ENCODE data around the gene RNF41.

Gene RNF41

DNA sequence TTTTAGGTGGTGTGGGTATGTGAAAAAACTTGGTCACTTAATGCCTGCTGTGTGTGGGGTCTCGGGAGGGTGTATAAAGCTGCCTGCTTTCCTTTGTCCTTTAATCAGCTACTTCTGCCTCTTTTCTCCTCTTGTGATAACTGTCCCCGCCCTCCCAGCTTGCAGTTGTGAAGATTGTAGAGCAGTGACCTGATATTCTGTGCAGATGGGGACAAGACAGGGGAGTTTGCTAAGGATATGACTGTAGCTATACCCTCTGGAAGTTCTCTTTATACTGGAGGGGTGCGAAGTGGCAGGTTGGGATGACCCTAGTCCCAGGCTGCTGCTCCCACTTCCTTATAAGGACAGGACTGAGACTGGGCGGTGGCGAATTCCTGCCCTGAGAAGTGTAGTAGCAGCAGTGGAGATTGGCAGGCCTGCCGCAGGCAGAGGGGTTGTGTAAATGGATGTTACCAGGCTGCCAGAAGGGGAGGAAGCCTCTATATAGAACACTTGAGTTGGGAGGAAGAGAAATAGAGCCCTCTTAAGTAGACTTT lies 62.7 kb downstream of the RNF41 start:
- peak overlapping the region; percentile 94 for H3K27ac ChIP-seq
- TF ChIP-seq, protein P1, sequence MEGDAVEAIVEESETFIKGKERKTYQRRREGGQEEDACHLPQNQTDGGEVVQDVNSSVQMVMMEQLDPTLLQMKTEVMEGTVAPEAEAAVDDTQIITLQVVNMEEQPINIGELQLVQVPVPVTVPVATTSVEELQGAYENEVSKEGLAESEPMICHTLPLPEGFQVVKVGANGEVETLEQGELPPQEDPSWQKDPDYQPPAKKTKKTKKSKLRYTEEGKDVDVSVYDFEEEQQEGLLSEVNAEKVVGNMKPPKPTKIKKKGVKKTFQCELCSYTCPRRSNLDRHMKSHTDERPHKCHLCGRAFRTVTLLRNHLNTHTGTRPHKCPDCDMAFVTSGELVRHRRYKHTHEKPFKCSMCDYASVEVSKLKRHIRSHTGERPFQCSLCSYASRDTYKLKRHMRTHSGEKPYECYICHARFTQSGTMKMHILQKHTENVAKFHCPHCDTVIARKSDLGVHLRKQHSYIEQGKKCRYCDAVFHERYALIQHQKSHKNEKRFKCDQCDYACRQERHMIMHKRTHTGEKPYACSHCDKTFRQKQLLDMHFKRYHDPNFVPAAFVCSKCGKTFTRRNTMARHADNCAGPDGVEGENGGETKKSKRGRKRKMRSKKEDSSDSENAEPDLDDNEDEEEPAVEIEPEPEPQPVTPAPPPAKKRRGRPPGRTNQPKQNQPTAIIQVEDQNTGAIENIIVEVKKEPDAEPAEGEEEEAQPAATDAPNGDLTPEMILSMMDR (conservative IDR thresholded peaks at IDR 0.05), result no peak

GRCh38 chr12:56158029-56158925 lies 63.4 kb downstream of the RNF41 start, which contains the start of gene MYL6:
MYL6 (plus strand) TSS chr12:56158359; CDS start chr12:56158402, 43 bp downstream.
- TF ChIP-seq, protein P1 (conservative IDR thresholded peaks at IDR 0.05), result no peak; the same call in 1 of the 2 replicates

DNA sequence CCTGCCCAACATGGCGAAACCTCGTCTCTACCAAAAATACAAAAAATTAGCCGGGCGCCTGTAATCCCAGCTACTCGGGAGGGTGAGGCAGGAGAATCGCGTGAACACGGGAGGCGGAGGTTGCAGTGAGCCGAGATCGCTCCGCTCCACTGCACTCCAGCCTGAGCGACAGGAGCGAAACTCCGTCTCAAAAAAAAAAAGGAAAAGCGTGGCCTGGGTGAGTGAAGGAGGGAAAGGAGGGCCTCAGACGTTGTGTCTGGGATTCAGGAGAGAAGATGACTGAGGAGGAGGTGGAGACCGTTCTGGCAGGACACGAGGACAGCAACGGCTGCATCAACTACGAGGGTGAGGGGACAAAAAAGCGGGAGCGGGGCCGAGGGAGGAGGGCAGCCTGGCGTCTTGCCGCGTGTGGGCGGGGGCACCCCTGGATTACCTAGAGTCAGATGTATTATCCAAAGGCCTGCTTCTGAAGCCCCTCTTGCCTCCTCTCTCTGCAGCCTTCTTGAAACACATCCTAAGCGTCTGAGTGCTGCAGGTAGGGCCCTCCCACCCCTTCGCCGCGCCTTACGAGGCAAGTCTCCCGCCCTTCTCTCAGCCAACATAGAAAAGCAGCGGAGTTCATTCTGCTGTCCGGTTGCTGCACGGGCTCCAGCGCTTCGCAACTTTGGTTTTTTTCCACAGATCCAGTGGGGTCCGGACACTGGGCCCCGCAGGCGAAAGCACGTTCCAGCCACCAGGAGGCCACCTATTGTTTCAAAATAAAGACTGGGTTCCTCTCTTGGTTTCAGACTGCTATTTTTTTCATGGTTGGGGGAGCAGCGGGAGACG lies 64.3 kb downstream of the RNF41 start:
- TF ChIP-seq, protein P1 (conservative IDR thresholded peaks at IDR 0.05), result peak; percentile 62
- H3K27ac ChIP-seq, result peak overlapping the region; percentile 94

More at GRCh38 chr12:56158029-56158925, 63.4 kb downstream of the RNF41 start, which contains the start of gene MYL6:
- peak within 1 kb of the TSS; percentile 94 for H3K27ac ChIP-seq

GRCh38 chr12:56156464-56157200 lies 65.1 kb downstream of the RNF41 start:
- H3K27ac ChIP-seq, result peak overlapping the region; percentile 94

DNA sequence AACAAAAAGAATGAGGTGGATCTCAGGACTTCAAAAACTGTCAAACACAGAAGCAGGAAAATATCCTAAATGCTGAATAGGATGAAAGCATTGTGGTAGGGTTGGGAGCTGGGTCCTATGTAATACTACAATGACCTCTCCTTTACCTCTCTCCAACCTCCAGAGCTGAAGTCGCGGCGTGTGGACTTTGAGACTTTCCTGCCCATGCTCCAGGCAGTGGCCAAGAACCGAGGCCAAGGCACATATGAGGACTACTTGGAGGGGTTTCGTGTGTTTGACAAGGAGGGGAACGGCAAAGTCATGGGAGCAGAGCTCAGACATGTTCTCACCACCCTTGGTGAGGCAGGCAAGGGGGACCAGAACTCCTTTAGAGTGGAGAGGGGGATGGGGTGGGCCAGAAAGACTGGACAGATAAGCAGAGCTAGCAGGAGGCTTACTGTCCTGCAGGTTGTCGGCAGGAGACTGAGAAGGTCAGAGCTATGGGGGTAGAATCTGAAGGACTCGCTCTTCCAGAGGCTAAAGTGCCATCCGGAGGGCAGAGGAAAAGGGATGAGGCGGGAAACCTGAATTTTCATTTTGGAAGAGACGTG lies 66.4 kb downstream of the RNF41 start:
- peak overlapping the region; percentile 94 for H3K27ac ChIP-seq
- TF ChIP-seq, protein P1 (conservative IDR thresholded peaks at IDR 0.05), result no peak

DNA sequence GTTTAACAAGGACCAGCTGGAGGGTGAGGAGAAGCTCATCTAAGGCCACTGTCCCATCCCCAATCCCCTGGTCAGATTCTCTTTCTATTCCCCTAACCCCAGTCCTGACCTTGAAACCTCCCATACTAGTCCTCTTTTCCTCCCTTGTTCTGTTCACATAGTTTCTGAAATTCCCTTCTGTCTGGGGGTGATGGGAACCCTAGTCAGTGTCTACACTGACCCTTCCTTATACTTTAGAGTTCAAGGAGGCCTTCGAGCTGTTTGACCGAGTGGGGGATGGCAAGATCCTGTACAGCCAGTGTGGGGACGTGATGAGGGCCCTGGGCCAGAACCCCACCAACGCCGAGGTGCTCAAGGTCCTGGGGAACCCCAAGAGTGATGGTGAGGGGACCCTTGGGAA lies 66.9 kb downstream of the RNF41 start:
- no peak overlapping the region for H3K27ac ChIP-seq
- TF ChIP-seq, protein P1 (conservative IDR thresholded peaks at IDR 0.05), result no peak

GRCh38 chr12:56154246-56154771 lies 67.4 kb downstream of the RNF41 start:
- TF ChIP-seq, protein P1 (conservative IDR thresholded peaks at IDR 0.05), result no peak
- no peak overlapping the region; the same call in 1 of the 2 replicates for H3K27ac ChIP-seq
